ENCODE measurements around the gene REG3A.

Gene REG3A

DNA sequence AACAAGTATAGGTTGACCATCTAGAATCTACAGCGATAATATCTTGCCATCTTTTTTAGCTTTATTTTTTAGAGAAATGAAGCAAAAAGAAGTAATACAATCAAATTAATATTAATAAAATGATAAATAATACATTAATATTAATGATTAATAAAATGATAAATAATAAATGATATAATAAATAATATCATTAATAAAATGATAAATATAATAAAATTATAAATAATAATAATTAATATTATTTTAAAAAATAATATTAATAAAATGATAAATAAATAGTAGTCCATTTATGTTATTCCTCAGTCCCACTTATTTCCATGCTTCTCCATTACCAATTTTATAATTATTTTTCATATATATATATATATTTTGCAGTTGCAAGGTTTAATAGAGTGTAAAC is 3.2 kb upstream of the REG3A start:
- H3K4me3 ChIP-seq (ENCODE audit: severe bottlenecking), result no peak overlapping the region

DNA sequence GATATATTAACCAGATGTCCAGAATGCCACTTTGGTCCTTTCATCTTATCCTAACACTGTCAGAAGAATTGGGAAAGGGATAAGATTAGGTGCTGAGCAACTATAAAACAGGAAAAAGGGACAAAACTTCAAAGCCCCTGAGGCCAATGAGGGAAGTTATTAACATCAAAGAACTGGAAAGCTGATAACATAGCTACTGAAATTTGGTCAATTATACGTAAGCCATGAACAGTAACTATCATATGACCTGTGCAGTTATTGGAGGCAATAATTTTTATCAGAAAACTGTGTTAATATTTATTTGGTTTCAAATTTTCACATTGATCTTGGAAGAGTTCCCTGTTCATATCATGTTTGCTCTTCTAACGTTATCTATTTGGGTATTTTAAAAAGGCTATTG is 2.6 kb upstream of the REG3A start:
- ATAC-seq (ENCODE audit: low read depth), result no peak
- TF ChIP-seq, protein P1, sequence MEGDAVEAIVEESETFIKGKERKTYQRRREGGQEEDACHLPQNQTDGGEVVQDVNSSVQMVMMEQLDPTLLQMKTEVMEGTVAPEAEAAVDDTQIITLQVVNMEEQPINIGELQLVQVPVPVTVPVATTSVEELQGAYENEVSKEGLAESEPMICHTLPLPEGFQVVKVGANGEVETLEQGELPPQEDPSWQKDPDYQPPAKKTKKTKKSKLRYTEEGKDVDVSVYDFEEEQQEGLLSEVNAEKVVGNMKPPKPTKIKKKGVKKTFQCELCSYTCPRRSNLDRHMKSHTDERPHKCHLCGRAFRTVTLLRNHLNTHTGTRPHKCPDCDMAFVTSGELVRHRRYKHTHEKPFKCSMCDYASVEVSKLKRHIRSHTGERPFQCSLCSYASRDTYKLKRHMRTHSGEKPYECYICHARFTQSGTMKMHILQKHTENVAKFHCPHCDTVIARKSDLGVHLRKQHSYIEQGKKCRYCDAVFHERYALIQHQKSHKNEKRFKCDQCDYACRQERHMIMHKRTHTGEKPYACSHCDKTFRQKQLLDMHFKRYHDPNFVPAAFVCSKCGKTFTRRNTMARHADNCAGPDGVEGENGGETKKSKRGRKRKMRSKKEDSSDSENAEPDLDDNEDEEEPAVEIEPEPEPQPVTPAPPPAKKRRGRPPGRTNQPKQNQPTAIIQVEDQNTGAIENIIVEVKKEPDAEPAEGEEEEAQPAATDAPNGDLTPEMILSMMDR (IDR thresholded peaks at IDR 0.05; ENCODE audit: poor library complexity, severe bottlenecking), result no peak
- Histone ChIP-seq H3K27me3 (ENCODE audit: insufficient read depth, poor library complexity, severe bottlenecking) (no peaks in the 10 kb centered on the region), H3K4me3 (ENCODE audit: severe bottlenecking) (no peak overlapping the region), H3K36me3 (ENCODE audit: low read depth) (no peaks in the 10 kb centered on the region), H3K4me1 (ENCODE audit: insufficient read depth, poor library complexity, severe bottlenecking) (no peaks in the 10 kb centered on the region), H3K27ac (ENCODE audit: poor library complexity, severe bottlenecking) (no peak overlapping the region), H3K9me3 (ENCODE audit: severe bottlenecking) (no peaks in the 10 kb centered on the region)
- DNase-seq (ENCODE audit: low spot score), result no peak

More for the DNA sequence above, 3.2 kb upstream of the REG3A start:
- H3K9me3 ChIP-seq (ENCODE audit: severe bottlenecking), result no peaks in the 10 kb centered on the region
- H3K36me3 ChIP-seq (ENCODE audit: low read depth), result no peaks in the 10 kb centered on the region
- DNase-seq (ENCODE audit: low spot score), result no peak
- H3K4me1 ChIP-seq (ENCODE audit: insufficient read depth, poor library complexity, severe bottlenecking), result no peaks in the 10 kb centered on the region
- no peak overlapping the region for H3K27ac ChIP-seq (ENCODE audit: poor library complexity, severe bottlenecking)
- H3K27me3 ChIP-seq (ENCODE audit: insufficient read depth, poor library complexity, severe bottlenecking), result no peaks in the 10 kb centered on the region
- no peak for ATAC-seq (ENCODE audit: low read depth)
- TF ChIP-seq, protein P1 (IDR thresholded peaks at IDR 0.05; ENCODE audit: poor library complexity, severe bottlenecking), result no peak

- no peak for ATAC-seq (ENCODE audit: low read depth)
- Histone ChIP-seq H3K36me3 (ENCODE audit: low read depth) (no peaks in the 10 kb centered on the region), H3K27ac (ENCODE audit: poor library complexity, severe bottlenecking) (no peak overlapping the region), H3K4me1 (ENCODE audit: insufficient read depth, poor library complexity, severe bottlenecking) (no peaks in the 10 kb centered on the region), H3K27me3 (ENCODE audit: insufficient read depth, poor library complexity, severe bottlenecking) (no peaks in the 10 kb centered on the region), H3K4me3 (ENCODE audit: severe bottlenecking) (no peak overlapping the region), H3K9me3 (ENCODE audit: severe bottlenecking) (no peaks in the 10 kb centered on the region)
- DNase-seq (ENCODE audit: low spot score), result no peak
- TF ChIP-seq, protein P1 (IDR thresholded peaks at IDR 0.05; ENCODE audit: poor library complexity, severe bottlenecking), result no peak
Measured at GRCh38 chr2:79159030-79159429, 523 bp downstream of the REG3A start.

- no peaks in the 10 kb centered on the region for H3K27me3 ChIP-seq (ENCODE audit: insufficient read depth, poor library complexity, severe bottlenecking)
- TF ChIP-seq, protein P1 (IDR thresholded peaks at IDR 0.05; ENCODE audit: poor library complexity, severe bottlenecking), result no peak
- no peak overlapping the region for H3K4me3 ChIP-seq (ENCODE audit: severe bottlenecking)
- no peak for DNase-seq (ENCODE audit: low spot score)
- no peak overlapping the region for H3K27ac ChIP-seq (ENCODE audit: poor library complexity, severe bottlenecking)
- H3K36me3 ChIP-seq (ENCODE audit: low read depth), result no peaks in the 10 kb centered on the region
- no peaks in the 10 kb centered on the region for H3K4me1 ChIP-seq (ENCODE audit: insufficient read depth, poor library complexity, severe bottlenecking)
- no peak for ATAC-seq (ENCODE audit: low read depth)
- H3K9me3 ChIP-seq (ENCODE audit: severe bottlenecking), result no peaks in the 10 kb centered on the region
Measured at GRCh38 chr2:79155826-79156476, 3.6 kb downstream of the REG3A start.

GRCh38 chr2:79139423-79139822 is 20.1 kb downstream of the REG3A start:
- Histone ChIP-seq H3K27ac (ENCODE audit: poor library complexity, severe bottlenecking) (no peak overlapping the region), H3K4me3 (ENCODE audit: severe bottlenecking) (no peak overlapping the region), H3K4me1 (ENCODE audit: insufficient read depth, poor library complexity, severe bottlenecking) (no peaks in the 10 kb centered on the region), H3K36me3 (ENCODE audit: low read depth) (no peaks in the 10 kb centered on the region), H3K27me3 (ENCODE audit: insufficient read depth, poor library complexity, severe bottlenecking) (no peaks in the 10 kb centered on the region), H3K9me3 (ENCODE audit: severe bottlenecking) (no peaks in the 10 kb centered on the region)
- TF ChIP-seq, protein P1 (IDR thresholded peaks at IDR 0.05; ENCODE audit: poor library complexity, severe bottlenecking), result no peak
- ATAC-seq (ENCODE audit: low read depth) (no peak), DNase-seq (ENCODE audit: low spot score) (no peak)

Data from RWPE2 (cell line).